GM19455 (cell line): ENCODE results near the gene AKAP12.
A peak's percentile ranks its signal among the peaks of the same experiment; 100 is the strongest.
"Not testable (repeated sequence)": the region's sequence is repeated elsewhere in the genome, so short reads cannot be mapped to it uniquely, and the experiment has no call there.

Experiments
- ATAC-seq: cut with Tn5 transposase; IDR thresholded peaks from one replicate; pipeline ENCODE4 v1.9.1; 2021; ENCODE audit not compliant: unreplicated experiment

Gene AKAP12

GRCh38 chr6:151375833-151376232 is 136.1 kb downstream of the AKAP12 start:
- no peak for ATAC-seq

GRCh38 chr6:151376440-151376839 is 136.7 kb downstream of the AKAP12 start:
- no peak for ATAC-seq

- no peak for ATAC-seq
Observed at GRCh38 chr6:151377095-151377494, 137.3 kb downstream of the AKAP12 start.

GRCh38 chr6:151379933-151380847 is 140.4 kb downstream of the AKAP12 start:
- peak; percentile 50 for ATAC-seq

- ATAC-seq, result no peak
Observed at GRCh38 chr6:151380848-151381205, 141.1 kb downstream of the AKAP12 start.

GRCh38 chr6:151381722-151382121 is 142.0 kb downstream of the AKAP12 start:
- ATAC-seq, result no peak

- ATAC-seq, result not testable (repeated sequence)
Observed at GRCh38 chr6:151382631-151383030, 142.9 kb downstream of the AKAP12 start.

GRCh38 chr6:151384151-151384550 is 144.4 kb downstream of the AKAP12 start:
- ATAC-seq, result no peak

- ATAC-seq, result no peak
Observed at GRCh38 chr6:151385177-151385576, 145.4 kb downstream of the AKAP12 start.

- ATAC-seq, result no peak
Observed at GRCh38 chr6:151387175-151387970, 147.6 kb downstream of the AKAP12 start.

- ATAC-seq, result no peak
Observed at GRCh38 chr6:151388236-151388635, 148.5 kb downstream of the AKAP12 start.

- ATAC-seq, result no peak
Observed at GRCh38 chr6:151388997-151389617, 149.3 kb downstream of the AKAP12 start.

GRCh38 chr6:151389618-151390275 is 150.0 kb downstream of the AKAP12 start:
- ATAC-seq, result peak; percentile 61

- ATAC-seq, result peak; percentile 79
Observed at GRCh38 chr6:151390276-151390850, 150.6 kb downstream of the AKAP12 start.

GRCh38 chr6:151390851-151391470 is 151.2 kb downstream of the AKAP12 start:
- peak; percentile 19 for ATAC-seq

GRCh38 chr6:151391471-151392413 is 152.0 kb downstream of the AKAP12 start, which contains the start of gene ZBTB2:
Gene ZBTB2, minus strand, starts transcription at chr6:151391559. Its CDS starts 17,922 bp downstream, at chr6:151373637.
- ATAC-seq, result peak; percentile 14

GRCh38 chr6:151392427-151392826 is 152.7 kb downstream of the AKAP12 start:
- no peak for ATAC-seq

- no peak for ATAC-seq
Observed at GRCh38 chr6:151393410-151393809, 153.6 kb downstream of the AKAP12 start.

GRCh38 chr6:151399679-151400078 is 159.9 kb downstream of the AKAP12 start:
- ATAC-seq, result no peak
